Peyer's patch (tissue), 4 donors: ENCODE data around the gene VPREB3.

Experiments
- POLR2A ChIP-seq, 2 donors: fragments of 450-650 bp; IDR thresholded peaks; one replicate each; pipeline ENCODE4 v1.5.1; 2017; ENCODE audit warnings: antibody characterized with exemption in 2 of 2, mild to moderate bottlenecking in 2 of 2, moderate library complexity in 2 of 2
- TF ChIP-seq, protein P1 (sequence below), 6 experiments: fragments of 450-650 bp in 4 of 6; fragments of 200-600 bp in 2 of 6; sonication (generic) in 1 of 6; IDR thresholded peaks; one replicate each; pipeline ENCODE4 v1.5.1; 2017 to 2019; ENCODE audit warnings: antibody characterized with exemption in 6 of 6, mild to moderate bottlenecking in 3 of 6, moderate library complexity in 1 of 6

DNA sequence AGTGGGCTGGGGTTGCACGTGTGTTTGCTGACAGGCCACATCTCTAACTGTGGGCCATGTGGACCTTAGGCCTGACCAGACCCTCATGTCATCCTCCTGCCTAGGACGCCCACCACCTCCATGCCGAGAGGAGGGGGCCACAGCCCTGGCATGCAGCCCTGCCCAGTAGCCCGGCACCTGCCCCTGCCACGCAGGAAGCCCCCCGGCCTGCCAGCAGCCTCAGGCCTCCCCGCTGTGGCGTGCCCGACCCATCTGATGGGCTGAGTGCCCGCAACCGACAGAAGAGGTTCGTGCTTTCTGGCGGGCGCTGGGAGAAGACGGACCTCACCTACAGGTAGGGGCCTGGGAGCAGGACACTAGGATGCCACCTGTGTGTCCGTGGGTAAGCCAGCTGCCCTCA is 24.9 kb upstream of the VPREB3 start:
- no peak for TF ChIP-seq POLR2A (IDR thresholded peaks at IDR 0.05)
- TF ChIP-seq, protein P1, sequence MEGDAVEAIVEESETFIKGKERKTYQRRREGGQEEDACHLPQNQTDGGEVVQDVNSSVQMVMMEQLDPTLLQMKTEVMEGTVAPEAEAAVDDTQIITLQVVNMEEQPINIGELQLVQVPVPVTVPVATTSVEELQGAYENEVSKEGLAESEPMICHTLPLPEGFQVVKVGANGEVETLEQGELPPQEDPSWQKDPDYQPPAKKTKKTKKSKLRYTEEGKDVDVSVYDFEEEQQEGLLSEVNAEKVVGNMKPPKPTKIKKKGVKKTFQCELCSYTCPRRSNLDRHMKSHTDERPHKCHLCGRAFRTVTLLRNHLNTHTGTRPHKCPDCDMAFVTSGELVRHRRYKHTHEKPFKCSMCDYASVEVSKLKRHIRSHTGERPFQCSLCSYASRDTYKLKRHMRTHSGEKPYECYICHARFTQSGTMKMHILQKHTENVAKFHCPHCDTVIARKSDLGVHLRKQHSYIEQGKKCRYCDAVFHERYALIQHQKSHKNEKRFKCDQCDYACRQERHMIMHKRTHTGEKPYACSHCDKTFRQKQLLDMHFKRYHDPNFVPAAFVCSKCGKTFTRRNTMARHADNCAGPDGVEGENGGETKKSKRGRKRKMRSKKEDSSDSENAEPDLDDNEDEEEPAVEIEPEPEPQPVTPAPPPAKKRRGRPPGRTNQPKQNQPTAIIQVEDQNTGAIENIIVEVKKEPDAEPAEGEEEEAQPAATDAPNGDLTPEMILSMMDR (IDR thresholded peaks at IDR 0.05), result no peak
